ENCODE data around the gene SCN4A.
"Not testable (repeated sequence)": the region's sequence is repeated elsewhere in the genome, so short reads cannot be mapped to it uniquely, and the experiment has no call there.

SCN4A gene

DNA sequence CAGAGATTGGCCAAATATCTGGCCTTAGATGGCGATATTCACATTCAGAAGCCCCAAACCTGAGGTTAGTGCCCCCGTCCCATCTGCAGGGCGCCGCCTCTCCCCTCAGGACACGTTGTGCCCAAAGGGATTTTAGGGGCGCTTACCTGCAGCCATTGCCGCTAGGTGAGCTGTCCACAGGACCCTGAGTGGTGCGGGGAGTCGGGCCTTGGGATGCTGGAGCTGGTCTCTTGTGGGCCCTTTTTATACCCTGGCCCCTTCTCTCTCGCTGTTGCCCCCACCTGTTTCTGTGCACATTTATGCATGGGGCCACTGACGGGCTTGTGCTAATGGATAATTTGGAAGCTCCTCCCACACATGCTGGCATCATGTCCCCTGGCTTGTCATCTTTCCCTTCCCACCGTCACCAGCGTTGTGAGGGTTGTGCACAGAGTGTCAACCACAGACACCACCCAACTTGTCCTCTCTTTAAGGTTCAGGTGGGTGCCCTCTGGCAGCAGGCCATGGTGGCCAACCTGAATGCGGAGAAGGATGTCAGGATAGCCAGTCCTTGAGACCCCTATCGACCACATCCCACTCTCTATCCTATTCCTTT, 61.6 kb downstream of the SCN4A start, which contains the start of gene CSHL1:
Gene CSHL1, minus strand, starts transcription at position 218 of the 595 bp plus-strand sequence. Its CDS starts 62 bp downstream, at position 156.
- no peak for DNase-seq

DNA sequence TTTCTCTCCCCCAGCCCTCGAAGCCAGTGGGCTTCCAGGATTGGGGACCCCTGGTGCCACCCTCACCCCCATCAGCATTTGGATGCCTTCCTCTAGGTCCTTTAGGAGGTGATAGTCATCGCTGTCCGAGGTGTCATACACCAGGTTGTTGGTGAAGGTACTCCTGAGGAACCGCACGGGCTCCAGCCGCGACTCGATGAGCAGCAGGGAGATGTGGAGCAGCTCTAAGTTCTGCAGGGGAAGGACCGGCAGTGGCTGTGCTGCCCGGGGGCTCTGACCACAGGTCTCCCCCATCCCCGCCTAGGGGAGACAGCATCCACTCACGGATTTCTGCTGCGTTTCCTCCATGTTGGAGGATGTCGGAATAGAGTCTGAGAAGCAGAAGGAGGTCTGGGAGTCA, 62.6 kb downstream of the SCN4A start:
- DNase-seq, result no peak

DNA sequence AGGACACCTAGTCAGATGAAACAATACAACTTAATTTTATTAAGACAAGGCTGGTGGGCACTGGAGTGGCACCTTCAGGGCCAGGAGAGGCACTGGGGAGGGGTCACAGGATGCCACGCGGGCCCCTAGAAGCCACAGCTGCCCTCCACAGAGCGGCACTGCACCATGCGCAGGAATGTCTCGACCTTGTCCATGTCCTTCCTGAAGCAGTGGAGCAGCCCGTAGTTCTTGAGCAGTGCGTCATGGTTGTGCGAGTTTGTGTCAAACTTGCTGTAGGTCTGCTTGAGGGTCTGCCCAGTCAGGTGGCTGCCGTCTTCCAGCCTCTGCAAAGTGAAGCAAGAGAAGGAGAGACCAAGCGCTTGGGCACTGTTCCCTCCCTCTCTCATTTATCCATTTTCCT, 63.1 kb downstream of the SCN4A start:
- not testable (repeated sequence) for DNase-seq

DNA sequence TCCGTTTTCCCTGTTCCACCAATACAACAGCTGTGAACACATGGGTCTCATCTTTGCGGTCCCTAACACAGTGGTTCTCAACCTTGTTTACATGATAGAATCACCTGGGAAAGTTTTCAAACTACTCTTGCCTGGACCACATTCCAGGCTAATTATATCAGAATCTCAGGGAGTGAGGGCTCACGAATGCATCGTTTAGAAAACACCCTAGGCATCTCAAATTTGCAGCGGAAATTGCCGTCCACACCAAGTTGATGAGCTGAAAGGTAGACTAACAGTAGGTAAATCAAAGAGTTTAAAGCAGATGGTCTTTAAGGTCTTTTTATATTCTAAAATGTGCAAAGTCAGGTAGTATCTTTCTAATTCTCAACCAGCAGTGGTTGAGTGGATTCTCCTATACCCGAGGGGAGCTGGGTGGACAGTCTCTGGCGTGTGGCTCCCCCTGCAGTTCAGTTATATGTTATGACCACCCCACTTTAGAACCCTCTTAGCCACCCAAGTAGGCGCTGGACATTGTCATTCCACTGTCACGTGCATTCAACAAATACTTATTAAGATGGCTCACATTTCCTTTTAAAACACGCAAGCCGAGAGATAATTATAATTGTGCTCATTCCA, 65.4 kb downstream of the SCN4A start:
- not testable (repeated sequence) for DNase-seq

DNA sequence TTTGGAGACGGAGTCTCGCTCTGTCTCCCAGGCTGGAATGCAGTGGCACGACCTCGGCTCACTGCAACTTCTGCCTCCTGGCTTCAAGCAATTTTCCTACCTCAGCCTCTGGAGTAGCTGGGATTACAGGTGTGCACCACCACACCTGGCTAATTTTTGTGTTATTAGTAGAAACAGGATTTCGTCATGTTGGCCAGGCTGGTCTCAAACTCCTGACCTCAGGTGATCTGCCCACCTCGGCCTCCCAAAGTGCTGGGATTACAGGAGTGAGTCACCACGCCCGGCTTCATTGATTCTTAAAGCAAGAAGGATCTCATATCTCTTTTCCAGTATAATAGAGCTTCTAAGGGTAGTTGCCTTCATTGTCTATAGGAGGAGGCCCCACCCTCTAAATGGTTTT, 67.9 kb downstream of the SCN4A start:
- not testable (repeated sequence) for DNase-seq

DNA sequence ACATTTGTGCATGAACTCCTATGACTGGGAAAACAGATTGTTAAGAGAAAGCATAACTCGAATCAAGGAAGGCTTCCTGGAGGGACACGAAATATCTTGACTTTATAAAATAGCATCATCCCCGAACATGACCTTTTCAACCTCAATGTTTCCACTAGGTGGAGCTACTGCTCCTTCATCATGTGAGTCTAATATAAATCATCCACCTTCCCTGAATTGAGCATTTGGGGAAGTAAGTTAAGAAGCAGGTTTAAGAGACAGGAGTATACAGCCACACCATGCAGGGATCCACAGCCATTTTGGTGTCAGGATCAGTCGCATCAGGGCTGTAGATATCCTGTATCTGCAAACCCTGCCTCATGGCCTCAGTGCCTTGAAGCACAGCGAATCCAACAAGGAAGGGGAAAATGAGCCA, 68.9 kb downstream of the SCN4A start:
- not testable (repeated sequence) for DNase-seq

DNA sequence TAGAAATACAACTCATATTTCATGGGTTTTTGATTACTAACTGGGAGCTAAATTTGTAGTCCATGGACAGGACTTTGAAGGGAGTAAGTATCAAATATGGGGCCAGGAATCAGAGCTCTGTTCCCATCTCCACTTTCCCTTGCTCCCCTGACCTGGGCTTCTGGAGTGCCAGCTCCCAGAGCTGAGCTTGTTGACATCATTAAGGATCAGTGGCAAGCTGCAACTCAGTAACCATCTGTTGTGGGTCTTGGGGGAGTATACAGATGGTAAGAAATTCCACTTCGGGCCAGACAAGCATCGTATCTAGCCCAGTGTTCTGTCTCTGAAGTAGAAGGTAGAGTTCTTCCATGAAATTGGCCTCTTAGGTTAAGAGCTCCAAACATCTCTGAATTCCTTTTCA, 70.7 kb downstream of the SCN4A start:
- not testable (repeated sequence) for DNase-seq

DNA sequence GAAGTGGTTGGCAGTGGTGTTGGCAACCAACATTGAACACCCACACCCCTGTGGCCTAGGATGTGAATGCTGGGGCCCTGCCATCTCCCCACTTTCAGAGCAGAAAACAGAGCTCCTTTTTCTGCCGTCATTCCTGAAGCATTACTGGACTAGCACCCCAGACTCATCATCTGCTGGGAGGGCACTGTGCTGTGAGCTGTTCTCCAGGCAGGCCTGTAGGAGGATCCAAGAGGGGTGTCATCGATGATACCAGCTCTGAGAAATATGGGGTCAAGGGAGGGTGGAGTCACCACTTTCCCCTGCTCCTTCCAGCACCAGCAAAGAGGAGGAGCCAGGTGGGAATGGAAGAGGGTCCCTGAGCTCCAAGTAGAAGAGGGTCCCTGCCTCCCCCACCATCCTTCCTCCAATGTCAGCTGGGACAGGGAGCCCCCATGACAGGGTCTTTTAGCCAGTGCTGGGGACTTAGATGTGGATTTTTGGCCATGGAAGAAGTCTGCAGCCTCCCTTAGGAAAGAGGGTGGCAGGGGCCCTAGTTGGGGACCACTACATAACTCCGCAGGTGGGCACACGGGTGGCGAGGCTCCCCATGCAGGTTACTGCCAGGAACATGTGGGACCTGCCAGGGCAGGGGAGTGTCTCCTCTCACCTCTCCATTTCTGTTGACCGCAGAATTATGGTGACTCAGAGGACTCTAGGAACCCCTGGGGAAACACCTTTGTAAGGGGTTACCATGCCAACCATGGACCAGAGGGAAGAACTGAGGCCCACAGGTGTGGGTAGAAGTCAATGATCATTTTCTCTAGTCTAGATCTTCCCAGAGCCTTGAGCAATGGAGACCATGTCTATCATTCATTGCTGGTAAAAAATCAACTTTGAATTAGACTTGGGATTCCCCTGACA, 73.6 kb downstream of the SCN4A start:
- DNase-seq, result not testable (repeated sequence)

DNA sequence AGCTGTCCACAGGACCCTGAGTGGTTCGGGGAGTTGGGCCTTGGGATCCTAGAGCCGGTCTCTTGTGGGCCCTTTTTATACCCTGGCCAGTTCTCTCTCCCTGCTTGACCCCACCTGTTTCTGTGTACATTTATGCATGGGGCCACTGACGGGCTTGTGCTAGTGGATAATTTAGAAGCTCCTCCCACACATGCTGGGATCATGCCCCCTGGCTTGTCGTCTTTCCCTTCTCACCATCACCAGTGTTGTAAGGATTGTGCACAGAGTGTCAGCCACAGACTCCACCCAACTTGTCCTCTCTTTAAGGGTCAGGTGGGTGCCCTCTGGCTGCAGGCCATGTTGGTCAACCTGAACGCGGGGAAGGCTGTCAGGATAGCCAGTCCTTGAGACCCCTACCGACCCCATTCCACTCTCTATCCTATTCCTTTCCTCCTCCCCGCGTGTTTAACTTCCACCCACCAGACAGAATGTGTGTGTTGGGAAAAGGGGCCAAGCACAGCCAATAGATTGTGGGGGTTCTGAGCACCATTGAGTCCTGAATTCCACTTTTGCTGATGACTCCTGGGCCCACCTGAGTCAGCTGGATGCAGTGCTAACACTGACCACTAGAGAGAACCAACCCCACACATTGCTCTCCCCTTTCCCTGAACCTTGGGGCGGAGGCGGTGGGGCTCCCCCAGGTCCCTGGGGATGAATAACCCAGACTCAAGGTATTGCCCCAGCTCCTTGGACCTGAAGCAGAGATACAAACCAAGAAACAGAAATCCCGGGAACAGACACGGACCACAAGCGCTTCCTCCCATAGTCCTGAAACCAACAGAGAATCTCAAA, 76.0 kb downstream of the SCN4A start, which contains the start of gene CSH1:
Gene CSH1, minus strand, starts transcription at position 51 of the 831 bp plus-strand sequence. CDS start 63 bp downstream, outside the sequence.
- not testable (repeated sequence) for DNase-seq

DNA sequence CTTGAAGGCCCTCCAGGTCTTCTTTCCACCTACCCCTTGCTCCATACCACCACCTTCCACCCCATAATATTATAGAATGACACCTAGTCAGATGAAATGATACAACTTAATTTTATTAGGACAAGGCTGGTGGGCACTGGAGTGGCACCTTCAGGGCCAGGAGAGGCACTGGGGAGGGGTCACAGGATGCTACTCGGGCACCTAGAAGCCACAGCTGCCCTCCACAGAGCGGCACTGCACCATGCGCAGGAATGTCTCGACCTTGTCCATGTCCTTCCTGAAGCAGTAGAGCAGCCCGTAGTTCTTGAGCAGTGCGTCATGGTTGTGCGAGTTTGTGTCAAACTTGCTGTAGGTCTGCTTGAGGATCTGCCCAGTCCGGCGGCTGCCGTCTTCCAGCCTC, 77.9 kb downstream of the SCN4A start:
- DNase-seq, result not testable (repeated sequence)

DNA sequence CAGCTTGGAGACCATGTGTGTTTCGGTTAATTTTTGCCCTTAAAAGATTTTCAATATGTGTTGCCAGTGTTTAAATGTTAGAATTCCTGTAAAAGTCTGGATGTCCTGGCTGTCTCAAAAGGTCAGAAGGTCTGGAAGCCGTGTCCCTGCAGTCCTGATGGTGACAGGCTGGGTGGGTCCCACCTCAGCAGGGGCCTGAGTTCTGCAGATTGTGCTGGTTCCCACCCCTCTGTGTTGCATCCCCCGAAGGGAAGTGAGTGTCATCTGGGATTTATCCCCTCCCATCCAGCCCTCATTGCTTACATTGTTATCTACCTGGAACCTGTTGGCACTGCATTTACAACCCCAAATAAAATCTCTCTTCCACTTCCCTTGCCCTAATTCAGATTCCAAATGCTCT, 78.7 kb downstream of the SCN4A start:
- DNase-seq, result not testable (repeated sequence)

DNA sequence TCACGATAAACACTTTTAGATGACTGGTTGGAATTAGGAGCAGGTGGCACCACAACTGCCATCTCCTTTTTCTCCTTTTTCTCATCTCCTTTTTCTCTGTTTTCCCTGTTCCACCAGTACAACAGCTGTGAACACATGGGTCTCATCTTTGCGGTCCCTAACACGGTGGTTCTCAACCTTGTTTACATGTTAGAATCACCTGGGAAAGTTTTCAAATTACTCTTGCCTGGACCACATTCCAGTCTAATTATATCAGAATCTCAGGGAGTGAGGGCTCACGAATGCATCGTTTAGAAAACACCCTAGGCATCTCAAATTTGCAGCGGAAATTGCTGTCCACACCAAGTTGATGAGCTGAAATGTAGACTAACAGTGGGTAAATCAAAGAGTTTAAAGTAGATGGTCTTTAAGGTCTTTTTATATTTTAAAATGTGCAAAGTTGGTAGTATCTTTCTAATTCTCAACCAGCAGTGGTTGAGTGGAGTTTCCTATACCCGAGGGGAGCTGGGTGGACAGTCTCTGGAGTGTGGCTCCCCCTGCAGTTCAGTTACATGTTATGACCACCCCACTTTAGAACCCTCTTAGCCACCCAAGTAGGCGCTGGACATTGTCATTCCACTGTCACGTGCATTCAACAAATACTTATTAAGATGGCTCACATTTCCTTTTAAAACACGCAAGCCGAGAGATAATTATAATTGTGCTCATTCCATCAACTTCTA, 80.2 kb downstream of the SCN4A start:
- DNase-seq, result not testable (repeated sequence)

DNA sequence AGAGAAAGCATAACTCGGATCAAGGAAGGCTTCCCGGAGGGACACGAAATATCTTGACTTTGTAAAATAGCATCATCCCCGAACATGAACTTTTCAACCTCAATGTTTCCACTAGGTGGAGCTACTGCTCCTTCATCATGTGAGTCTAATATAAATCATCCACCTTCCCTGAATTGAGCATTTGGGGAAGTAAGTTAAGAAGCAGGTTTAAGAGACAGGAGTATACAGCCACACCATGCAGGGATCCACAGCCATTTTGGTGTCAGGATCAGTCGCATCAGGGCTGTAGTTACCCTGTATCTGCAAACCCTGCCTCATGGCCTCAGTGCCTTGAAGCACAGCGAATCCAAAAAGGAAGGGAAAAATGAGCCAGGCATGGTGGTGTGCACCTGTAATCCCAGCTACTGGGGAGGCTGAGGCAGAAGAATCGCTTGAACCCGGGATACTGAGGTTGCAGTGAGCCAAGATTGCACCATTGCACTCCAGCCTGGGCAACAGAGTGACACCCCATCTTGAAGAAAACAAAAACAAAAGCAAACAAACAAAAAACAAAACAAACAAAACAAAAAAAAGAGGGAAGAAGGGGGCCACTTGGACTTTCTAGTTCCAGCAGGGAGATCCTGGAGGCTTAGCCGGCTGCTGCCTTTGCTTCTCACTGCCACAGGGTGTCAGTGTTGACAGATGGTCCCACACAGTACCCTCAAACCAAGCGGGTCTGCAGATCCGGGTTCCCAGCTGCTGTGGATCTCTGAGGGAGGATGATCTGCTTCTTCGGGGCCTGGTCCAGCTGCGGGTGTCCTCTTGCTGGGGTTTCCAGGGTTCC, 83.5 kb downstream of the SCN4A start:
- DNase-seq, result not testable (repeated sequence)
